ENCODE data around the gene KSR2.

DNA sequence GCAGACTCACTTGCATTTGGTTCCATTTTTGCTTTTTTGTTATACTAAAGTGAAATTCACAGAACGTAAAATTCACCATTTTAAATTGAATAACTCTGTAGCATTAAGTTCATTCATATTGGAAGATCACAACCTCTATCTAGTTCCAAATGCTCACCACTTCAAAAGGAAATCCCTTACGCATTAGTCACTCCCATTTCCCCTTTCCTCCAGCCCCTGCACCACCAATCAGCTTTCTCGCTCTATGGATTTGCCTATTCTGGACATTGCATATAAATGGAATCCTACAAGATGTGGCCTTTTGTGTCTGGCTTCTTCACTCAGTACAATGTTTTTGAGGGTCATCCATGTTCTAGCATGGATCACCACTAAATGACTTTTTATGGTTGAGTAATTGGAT lies 294.5 kb downstream of the KSR2 start:
- TF ChIP-seq, protein P1, sequence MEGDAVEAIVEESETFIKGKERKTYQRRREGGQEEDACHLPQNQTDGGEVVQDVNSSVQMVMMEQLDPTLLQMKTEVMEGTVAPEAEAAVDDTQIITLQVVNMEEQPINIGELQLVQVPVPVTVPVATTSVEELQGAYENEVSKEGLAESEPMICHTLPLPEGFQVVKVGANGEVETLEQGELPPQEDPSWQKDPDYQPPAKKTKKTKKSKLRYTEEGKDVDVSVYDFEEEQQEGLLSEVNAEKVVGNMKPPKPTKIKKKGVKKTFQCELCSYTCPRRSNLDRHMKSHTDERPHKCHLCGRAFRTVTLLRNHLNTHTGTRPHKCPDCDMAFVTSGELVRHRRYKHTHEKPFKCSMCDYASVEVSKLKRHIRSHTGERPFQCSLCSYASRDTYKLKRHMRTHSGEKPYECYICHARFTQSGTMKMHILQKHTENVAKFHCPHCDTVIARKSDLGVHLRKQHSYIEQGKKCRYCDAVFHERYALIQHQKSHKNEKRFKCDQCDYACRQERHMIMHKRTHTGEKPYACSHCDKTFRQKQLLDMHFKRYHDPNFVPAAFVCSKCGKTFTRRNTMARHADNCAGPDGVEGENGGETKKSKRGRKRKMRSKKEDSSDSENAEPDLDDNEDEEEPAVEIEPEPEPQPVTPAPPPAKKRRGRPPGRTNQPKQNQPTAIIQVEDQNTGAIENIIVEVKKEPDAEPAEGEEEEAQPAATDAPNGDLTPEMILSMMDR (IDR thresholded peaks at IDR 0.05; ENCODE audit: low read length) = no peak
- no peak for TF ChIP-seq EZH2 (IDR thresholded peaks at IDR 0.05; ENCODE audit: borderline replicate concordance, low read length)
